OCI-LY3 (cell line): ENCODE results near the gene BLM.
"Not testable (repeated sequence)": the region's sequence is repeated elsewhere in the genome, so short reads cannot be mapped to it uniquely, and the experiment has no call there.

Experiments used
- H2AFZ ChIP-seq: fragments of 200-600, 300-600 bp; shearing (Covaris generic); 2 replicates; pipeline ENCODE4 v1.6.0; 2014; ENCODE audit warnings: antibody characterized with exemption, low read depth, low read length
- H3K27ac ChIP-seq: fragments of 200-600, 300-600 bp; sonication (generic); 2 replicates; pipeline ENCODE4 v1.5.1; 2014; ENCODE audit warnings: mild to moderate bottlenecking, low read length, moderate library complexity, mixed read lengths
- H3K27me3 ChIP-seq: fragments of 200-600, 300-600 bp; sonication (generic); 2 replicates; pipeline ENCODE4 v1.6.1; 2014; ENCODE audit warnings: low read depth, low read length, mixed read lengths
- H3K36me3 ChIP-seq: fragments of 200-600, 300-600 bp; sonication (generic); replicated peaks from 2 replicates; pipeline ENCODE3; 2014; ENCODE audit warnings: low read depth, low read length, mixed read lengths
- H3K4me1 ChIP-seq: fragments of 300-600, 200-600 bp; sonication (generic); 2 replicates; pipeline ENCODE4 v1.6.1; 2014; ENCODE audit warnings: low read length, mixed read lengths
- H3K4me2 ChIP-seq: fragments of 200-600, 300-600 bp; sonication (generic); 2 replicates; pipeline ENCODE4 v1.6.1; 2014; ENCODE audit warnings: low read length, mixed read lengths
- H3K4me3 ChIP-seq: fragments of 300-600, 200-600 bp; sonication (generic); 2 replicates; pipeline ENCODE4 v1.5.1; 2014; ENCODE audit warnings: antibody characterized with exemption, mild to moderate bottlenecking, low read length, moderate library complexity
- H3K79me2 ChIP-seq: fragments of 300-600, 200-600 bp; shearing (Covaris generic); 2 replicates; pipeline ENCODE4 v1.6.1; 2014; ENCODE audit warnings: mild to moderate bottlenecking, low read length, mixed read lengths
- H3K9ac ChIP-seq: fragments of 300-600, 200-600 bp; shearing (Covaris generic); 2 replicates; pipeline ENCODE4 v1.6.0; 2014; ENCODE audit warnings: mild to moderate bottlenecking, low read length, moderate library complexity
- H3K9me3 ChIP-seq: fragments of 200-600, 300-600 bp; shearing (Covaris generic); 2 replicates; pipeline ENCODE4 v1.6.1; 2014; ENCODE audit warnings: low read length, mixed read lengths; ENCODE audit not compliant: insufficient read depth
- H4K20me1 ChIP-seq: fragments of 200-600, 300-600 bp; sonication (generic); 2 replicates; pipeline ENCODE4 v1.6.1; 2016; ENCODE audit warnings: low read length, mixed read lengths; ENCODE audit not compliant: insufficient read depth
- EZH2phosphoT487 ChIP-seq: fragments of 200-600 bp; shearing (Covaris generic); IDR thresholded peaks from 2 replicates; pipeline ENCODE4 v1.6.1; 2018; ENCODE audit warnings: antibody characterized with exemption, mixed run types, low read depth
- TF ChIP-seq, protein P1 (sequence below): fragments of 200-600, 300-600 bp; sonication (generic); IDR thresholded peaks from 2 replicates; pipeline ENCODE4 v1.5.1; 2014; ENCODE audit warnings: antibody characterized with exemption, low read length, low read depth

BLM gene

DNA sequence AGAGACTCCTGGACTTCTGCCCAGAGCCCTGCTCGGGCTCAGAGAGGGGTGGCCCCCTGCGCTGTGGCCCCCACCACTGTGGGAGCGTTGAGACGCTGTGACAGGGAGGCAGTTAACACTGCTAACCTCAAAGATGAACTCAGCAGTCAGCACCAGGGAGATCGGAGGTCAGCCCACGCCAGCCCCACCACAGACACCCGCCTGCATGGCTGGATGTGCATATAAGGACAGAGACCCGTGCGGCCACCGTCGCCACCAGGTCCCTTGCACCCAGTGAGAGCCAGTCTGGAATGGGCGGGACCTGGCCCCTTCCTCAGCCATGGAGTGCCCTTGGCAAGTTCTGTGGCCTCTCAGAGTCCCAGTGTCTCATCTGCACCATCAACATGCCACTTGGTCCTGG lies 102.7 kb downstream of the BLM start:
- no peak overlapping the region for H3K9ac ChIP-seq
- no peak overlapping the region for H2AFZ ChIP-seq
- no peak overlapping the region for H3K27ac ChIP-seq
- H3K79me2 ChIP-seq: no peaks in the 10 kb centered on the region
- H3K4me1 ChIP-seq: no peaks in the 10 kb centered on the region
- no peak overlapping the region for H3K4me2 ChIP-seq
- H3K9me3 ChIP-seq: no peaks in the 10 kb centered on the region
- no peaks in the 10 kb centered on the region for H4K20me1 ChIP-seq
- H3K27me3 ChIP-seq: peaks cover 8% of the 10 kb centered on the region; the same call in 1 of the 2 replicates
- TF ChIP-seq, protein P1, sequence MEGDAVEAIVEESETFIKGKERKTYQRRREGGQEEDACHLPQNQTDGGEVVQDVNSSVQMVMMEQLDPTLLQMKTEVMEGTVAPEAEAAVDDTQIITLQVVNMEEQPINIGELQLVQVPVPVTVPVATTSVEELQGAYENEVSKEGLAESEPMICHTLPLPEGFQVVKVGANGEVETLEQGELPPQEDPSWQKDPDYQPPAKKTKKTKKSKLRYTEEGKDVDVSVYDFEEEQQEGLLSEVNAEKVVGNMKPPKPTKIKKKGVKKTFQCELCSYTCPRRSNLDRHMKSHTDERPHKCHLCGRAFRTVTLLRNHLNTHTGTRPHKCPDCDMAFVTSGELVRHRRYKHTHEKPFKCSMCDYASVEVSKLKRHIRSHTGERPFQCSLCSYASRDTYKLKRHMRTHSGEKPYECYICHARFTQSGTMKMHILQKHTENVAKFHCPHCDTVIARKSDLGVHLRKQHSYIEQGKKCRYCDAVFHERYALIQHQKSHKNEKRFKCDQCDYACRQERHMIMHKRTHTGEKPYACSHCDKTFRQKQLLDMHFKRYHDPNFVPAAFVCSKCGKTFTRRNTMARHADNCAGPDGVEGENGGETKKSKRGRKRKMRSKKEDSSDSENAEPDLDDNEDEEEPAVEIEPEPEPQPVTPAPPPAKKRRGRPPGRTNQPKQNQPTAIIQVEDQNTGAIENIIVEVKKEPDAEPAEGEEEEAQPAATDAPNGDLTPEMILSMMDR: no peak
- no peak for TF ChIP-seq EZH2phosphoT487
- no peak overlapping the region for H3K4me3 ChIP-seq
- peaks cover 7% of the 10 kb centered on the region for H3K36me3 ChIP-seq

DNA sequence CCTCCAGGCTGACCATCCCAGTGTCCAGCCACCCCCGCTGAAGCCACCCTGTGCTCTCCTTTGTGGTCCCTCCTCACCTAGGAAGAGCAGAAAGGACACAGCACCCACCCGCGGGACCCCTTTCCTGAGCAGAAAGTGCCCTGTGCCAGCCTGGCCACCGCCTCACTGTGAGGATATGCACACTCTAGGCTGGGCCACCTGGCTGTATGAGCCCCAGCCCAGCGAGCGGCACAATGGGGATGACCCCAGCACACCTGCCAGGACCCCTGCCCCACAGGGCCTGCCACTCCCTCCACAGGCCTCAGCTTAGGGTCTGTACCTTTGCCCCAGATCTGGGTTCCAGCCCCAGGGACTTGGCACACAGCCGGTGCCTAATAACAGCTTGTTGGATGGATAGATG lies 103.3 kb downstream of the BLM start:
- TF ChIP-seq, protein P1: no peak
- no peak for TF ChIP-seq EZH2phosphoT487
- H3K36me3 ChIP-seq: peaks cover 4% of the 10 kb centered on the region
- H3K27me3 ChIP-seq: peaks cover 8% of the 10 kb centered on the region; the same call in 1 of the 2 replicates
- H3K4me3 ChIP-seq: no peak overlapping the region
- H3K9me3 ChIP-seq: no peaks in the 10 kb centered on the region
- no peaks in the 10 kb centered on the region for H3K4me1 ChIP-seq
- no peak overlapping the region for H3K9ac ChIP-seq
- H3K4me2 ChIP-seq: no peak overlapping the region
- no peaks in the 10 kb centered on the region for H3K79me2 ChIP-seq
- no peak overlapping the region for H2AFZ ChIP-seq
- no peak overlapping the region for H3K27ac ChIP-seq
- no peaks in the 10 kb centered on the region for H4K20me1 ChIP-seq

DNA sequence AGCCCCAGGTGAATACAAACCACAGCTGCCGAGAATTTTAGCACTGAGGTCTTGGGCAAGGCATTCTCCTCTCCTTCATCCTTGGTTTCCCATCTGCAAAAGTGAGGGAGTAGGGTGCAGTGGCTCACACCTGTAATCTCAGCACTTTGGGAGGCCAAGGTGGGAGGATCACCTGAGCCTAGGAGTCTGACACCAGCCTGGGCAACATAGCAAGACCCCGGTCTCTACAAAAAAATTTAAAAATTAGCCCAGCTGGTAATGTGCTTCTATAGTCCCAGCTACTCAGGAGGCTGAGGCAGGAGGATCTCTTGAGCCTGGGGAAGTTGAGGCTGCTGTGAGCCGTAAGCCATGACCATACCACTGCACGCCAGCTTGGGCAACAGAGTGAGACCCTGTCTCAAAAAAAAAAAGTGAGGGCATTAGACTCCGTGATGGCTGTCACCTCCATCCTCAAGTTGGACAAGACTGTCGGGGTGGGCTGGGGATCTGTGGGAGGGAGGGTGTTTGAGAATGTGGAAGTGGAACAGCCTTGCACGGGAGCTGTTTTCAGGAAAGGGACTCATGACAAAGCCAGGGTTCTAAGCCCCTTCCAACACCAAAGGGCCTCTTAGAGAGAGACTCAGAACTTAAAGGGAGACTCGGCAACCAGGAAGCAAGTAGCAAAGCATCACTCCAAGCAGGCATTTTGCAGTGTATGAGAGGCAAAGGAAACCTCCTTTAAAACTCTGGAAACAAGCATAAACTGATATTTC lies 105.2 kb downstream of the BLM start:
- no peaks in the 10 kb centered on the region for H3K4me1 ChIP-seq
- no peak overlapping the region for H3K27ac ChIP-seq
- TF ChIP-seq EZH2phosphoT487: no peak
- TF ChIP-seq, protein P1: no peak
- H3K9ac ChIP-seq: no peak overlapping the region
- H3K27me3 ChIP-seq: peaks cover 8% of the 10 kb centered on the region; the same call in 1 of the 2 replicates
- H2AFZ ChIP-seq: no peak overlapping the region
- H3K9me3 ChIP-seq: no peaks in the 10 kb centered on the region
- no peak overlapping the region for H3K4me3 ChIP-seq
- no peaks in the 10 kb centered on the region for H4K20me1 ChIP-seq
- no peaks in the 10 kb centered on the region for H3K79me2 ChIP-seq
- no peaks in the 10 kb centered on the region for H3K36me3 ChIP-seq
- no peak overlapping the region for H3K4me2 ChIP-seq

DNA sequence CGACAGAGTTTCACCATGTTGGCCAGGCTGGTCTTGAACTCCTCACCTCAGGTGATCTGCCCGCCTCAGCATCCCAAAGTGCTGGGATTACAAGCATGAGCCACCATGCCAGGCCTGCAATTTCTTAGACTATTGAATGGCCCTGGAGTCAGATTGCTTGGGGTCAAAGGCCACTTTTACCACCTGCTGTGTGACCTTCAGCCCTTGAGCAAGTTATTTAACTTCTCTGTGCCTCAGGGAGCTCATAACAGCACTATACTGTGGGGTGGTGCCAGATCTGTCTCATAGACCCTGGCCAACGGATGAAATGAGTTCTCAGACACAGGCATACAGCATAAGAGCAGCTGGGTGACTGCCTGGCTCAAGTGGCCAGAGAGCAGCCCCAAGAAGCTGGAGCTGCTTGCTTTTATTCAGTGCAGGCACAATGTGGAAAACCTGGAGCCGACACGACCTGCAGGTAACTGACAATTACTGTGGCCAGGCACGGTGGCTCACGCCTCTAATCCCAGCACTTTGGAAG lies 106.4 kb downstream of the BLM start:
- H3K79me2 ChIP-seq: no peaks in the 10 kb centered on the region
- H2AFZ ChIP-seq: no peak overlapping the region
- H3K9ac ChIP-seq: no peak overlapping the region
- no peak for TF ChIP-seq EZH2phosphoT487
- TF ChIP-seq, protein P1: no peak
- no peaks in the 10 kb centered on the region for H3K36me3 ChIP-seq
- H4K20me1 ChIP-seq: no peaks in the 10 kb centered on the region
- peaks cover 8% of the 10 kb centered on the region; the same call in 1 of the 2 replicates for H3K27me3 ChIP-seq
- H3K4me2 ChIP-seq: no peak overlapping the region
- H3K27ac ChIP-seq: no peak overlapping the region
- no peak overlapping the region for H3K4me3 ChIP-seq
- H3K9me3 ChIP-seq: no peaks in the 10 kb centered on the region
- no peaks in the 10 kb centered on the region for H3K4me1 ChIP-seq

DNA sequence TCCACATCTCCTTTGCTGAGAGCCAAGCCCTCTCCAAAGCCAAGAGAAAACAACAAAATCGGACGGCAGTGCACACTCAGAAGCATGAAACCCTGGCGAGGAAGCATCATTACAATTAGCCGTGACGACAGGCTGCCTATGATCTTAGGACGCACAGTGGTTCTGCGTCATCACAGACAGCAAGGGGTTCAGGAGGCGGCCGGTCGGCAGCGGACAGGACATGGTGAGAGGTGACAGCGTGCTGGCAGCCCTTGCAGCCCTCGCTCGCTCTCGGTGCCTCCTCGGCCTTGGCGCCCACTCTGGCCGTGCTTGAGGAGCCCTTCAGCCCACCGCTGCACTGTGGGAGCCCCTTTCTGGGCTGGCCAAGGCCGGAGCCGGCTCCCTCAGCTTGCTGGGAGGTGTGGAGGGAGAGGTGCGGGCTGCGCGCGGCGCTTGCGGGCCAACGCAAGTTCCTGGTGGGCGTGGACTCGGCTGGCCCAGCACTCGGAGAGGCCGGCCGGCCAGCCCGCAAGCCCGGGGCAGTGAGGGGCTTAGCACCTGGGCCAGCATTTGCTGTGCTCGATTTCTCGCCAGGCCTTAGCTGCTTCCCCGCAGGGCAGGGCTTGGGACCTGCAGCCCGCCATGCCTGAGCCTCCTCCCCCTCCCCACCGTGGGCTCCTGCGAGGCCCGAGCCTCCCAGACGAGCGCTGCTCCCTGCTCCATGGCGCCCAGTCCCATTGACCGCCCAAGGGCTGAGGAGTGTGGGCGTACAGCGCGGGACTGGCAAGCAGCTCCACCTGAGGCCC lies 108.2 kb downstream of the BLM start:
- not testable (repeated sequence) for H3K4me3 ChIP-seq, H3K9ac ChIP-seq, H3K4me1 ChIP-seq, H3K79me2 ChIP-seq, H3K36me3 ChIP-seq, H3K4me2 ChIP-seq, H2AFZ ChIP-seq, H3K9me3 ChIP-seq, H3K27ac ChIP-seq, H4K20me1 ChIP-seq
- peaks cover 17% of the 10 kb centered on the region for H3K27me3 ChIP-seq
